HG03565 (cell line): ENCODE measurements around the gene INKA2.

Experiments used
- ATAC-seq: cut with Tn5 transposase; IDR thresholded peaks from one replicate; pipeline ENCODE4 v1.9.1; 2021; ENCODE audit warnings: mild to moderate bottlenecking, moderate library complexity; ENCODE audit not compliant: unreplicated experiment

The INKA2 gene

DNA sequence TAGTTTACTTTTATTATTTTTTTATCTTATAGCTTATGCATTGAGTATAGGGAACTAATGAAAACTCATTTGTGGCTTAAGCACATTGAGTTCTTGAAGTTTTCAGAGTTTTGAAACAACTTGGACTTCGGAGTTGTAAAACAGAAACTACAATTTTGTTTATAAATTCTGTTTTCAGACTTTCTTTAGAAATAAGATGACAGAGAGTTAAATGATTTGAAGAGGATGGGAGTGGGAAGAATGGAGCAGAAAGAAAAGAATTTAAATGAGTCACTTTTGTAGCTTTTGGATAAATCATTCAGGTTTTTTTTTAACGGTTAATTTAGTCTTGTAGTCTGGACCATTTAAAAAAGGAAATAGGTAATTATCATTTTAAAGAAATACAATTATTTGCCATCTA is 32.3 kb downstream of the INKA2 start:
- ATAC-seq, result no peak

- no peak for ATAC-seq
Observed at GRCh38 chr1:111705841-111706240, 33.4 kb downstream of the INKA2 start.

DNA sequence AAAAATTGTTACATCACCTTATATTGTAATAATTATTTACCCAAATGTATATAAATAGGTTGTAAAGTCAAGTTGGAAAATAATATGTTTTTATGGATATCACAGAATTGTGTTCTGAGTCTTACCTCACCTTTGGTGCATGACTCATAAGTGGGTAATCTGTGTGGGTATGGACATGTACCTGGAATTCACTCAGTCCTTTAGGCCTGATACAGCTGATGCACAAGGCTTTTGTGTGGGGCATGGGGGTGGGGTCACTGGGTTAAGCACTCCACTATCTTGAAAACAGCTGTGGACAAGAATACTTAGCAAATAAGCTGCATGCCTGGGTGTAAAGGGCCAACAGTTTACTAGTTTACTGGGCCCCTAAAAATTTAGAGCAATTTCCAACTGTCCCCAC is 34.4 kb downstream of the INKA2 start:
- ATAC-seq, result no peak

DNA sequence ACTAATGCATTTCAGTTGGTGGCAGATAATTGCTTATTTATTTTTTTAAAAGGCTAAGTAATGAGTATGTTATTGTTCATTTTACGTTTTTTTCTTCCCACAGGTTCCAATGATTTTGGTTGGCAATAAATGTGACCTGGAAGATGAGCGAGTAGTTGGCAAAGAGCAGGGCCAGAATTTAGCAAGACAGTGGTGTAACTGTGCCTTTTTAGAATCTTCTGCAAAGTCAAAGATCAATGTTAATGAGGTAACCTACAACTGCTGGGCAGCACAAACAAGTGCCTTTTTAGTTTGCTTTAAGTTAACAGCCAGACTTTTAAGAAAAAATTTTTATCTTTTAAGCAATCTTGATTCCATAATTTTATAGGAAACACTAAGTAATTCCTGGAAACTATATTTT is 35.0 kb downstream of the INKA2 start:
- no peak for ATAC-seq

DNA sequence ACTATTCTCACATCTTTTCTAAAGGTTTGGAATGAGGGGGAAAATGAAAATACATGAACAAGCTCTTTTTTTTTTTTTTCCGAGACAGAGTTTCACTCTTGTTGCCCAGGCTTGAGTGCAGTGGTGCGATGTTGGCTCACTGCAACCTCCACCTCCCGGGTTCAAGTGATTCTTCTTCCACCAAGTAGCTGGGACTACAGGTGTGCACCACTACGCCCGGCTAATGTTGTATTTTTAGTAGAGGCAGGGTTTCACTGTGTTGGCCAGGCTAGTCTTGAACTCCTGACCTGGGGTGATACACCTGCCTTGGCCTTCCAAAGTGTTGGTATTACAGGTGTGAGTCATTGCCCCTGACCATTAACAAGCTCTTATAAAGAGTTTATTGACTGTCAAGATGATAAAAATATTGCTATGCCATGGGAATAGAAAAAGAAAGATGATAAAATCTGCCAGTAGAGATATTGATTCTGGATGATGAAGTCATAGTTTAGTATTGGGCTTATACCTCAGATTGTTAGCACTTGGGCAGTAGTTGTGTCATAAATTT is 36.6 kb downstream of the INKA2 start:
- ATAC-seq, result no peak

DNA sequence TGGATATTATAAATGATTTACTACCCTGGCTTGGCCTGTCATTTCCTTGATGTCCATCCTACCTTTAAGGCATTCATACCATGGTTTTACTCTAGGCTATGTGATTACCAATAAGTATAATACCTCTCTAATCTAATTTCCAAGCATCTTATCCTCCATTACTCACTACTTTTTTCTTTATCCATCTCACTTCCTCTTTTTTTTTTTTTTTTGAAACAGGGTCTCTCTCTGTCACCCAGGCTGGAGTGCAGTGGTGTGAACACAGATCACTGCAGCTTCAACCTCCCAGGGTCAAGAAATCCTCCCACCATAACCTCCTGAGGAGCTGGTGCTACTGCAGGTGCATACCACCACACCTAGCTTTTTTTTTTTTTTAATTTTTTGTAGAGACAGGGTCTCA is 39.9 kb downstream of the INKA2 start:
- no peak for ATAC-seq

GRCh38 chr1:111696330-111696729 is 42.9 kb downstream of the INKA2 start:
- no peak for ATAC-seq

GRCh38 chr1:111695801-111696200 is 43.4 kb downstream of the INKA2 start:
- no peak for ATAC-seq

DNA sequence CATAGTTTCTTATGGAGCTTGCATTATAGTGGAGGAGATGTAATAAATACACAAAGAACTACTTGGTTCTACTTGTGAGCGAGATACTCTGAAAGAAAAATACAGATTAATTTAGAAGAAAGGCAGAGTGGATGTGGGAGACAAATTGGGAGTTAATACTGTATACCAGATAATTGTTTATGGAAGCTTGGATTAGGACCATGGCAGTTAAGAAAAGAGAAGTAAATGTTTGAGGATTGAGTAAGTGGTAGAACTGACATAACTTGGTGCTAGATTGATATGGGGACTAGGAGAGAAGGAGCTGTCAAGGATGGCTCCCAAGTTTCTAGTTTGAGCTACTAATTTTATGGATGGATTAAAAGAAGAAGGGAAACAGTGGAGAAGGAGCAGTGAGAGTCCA is 47.3 kb downstream of the INKA2 start:
- ATAC-seq, result no peak

DNA sequence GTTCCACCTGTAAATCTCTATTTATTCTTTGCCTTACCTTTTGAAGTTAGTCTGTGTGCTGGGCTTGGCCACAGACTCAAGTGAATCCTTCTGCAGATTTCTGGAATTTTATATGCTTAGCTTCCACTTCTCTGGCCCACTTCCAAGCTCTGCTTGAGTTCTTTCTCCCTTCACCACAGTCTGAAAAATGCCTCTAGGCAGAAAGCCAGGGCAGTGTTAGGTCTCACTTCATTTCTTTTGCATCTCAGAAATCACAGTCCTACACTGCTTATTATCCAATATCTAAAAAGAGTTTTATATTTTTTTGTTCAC is 48.9 kb downstream of the INKA2 start:
- ATAC-seq, result no peak
